GM21360 (cell line): Measurements from ENCODE around the gene USP32.

ENCODE experiments used
- ATAC-seq: cut with Tn5 transposase; IDR thresholded peaks from one replicate; pipeline ENCODE4 v1.9.1; 2021; ENCODE audit warnings: mild to moderate bottlenecking, moderate library complexity; ENCODE audit not compliant: unreplicated experiment

USP32 gene

DNA sequence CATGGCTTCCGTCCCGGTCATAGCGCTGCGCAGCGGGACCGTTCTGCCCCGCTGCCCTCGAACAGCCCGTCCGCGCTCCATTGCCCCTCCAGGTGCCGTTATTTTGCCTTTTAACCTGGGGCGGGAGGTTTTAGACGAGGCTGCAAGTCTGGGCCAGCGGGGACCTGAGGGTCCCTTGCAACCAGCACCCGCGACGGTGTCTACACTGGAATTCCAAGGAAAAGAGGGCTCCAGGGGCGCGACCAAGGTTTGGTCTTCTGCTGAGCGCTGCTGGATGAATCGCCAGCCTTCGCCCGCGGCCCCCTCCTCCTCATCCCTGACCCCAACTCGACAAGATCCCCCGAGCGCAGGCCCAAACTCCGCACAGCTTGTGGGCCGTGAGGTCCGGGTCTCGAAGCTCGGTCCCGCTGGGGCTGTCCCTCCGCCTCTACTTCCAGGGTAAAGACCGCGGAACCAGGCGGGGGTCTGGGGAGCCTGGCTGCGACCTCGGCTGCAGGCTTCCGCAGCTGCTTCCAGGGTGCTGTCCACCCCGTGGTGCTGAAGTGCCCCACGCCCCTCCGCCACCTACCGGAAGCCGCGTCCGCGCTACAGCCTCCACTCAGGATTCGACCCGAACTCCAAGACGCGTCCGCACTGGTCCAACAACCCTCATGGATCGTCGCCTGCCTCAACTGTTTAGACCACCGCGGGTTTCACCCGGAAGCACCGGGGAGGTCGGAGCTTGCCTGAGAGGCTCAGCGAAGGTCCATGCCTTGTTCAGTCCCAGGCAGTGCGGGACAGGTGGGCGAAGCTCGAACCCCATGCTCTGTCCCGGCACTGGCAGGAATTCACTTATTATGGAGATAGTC is 252.3 kb downstream of the USP32 start:
- ATAC-seq: no peak

DNA sequence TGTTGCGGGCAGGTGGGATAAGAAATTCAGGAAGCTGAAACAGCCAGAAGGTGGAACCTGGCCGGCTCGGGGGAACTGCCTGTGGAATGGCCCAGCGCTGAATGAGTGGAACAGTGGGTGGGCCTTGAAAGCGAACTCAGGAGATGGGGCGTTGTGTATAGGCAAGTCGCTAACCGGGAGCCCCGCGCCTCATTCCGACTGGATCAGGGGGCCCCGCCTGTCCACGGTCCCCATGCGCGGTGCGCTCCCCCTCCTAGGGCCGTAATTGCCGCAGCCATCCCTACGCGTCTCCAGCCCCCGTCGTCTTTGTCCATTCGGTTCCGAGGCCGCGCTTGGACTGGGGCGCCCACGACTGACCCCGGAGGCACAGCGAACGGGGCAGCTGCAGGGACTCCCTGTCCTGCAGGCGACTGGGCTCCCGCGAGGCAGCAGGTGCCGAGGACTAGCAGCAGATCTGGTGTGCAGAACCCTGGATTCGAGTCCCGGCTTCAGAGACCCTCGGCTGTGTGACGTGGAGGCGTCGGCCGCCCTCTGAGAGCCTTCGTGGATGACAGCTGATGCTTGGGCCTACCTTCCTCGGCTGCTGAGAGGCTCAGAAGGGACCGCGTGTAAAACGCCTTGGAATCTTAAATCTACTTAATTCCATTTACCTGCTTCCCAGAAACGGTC is 253.0 kb downstream of the USP32 start:
- no peak for ATAC-seq

DNA sequence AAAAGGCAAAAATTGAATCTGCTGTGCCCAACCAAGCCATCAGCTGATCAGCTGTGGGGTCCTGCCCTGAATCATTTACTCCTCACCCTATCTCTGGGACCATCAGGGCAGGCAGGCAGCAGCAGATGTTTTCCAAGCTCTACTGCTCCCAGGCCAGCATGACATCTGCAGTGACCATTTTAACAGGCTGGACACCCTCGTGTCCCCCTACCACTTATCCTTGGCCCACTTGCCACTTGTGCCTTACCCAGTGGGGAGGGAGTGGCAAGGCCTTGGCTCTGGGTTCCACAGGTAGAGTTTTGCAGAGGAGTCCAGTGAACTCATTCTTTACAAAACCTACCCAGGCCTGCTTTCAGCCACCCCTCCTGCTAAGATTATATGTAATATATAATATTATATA is 254.2 kb downstream of the USP32 start:
- ATAC-seq: no peak

DNA sequence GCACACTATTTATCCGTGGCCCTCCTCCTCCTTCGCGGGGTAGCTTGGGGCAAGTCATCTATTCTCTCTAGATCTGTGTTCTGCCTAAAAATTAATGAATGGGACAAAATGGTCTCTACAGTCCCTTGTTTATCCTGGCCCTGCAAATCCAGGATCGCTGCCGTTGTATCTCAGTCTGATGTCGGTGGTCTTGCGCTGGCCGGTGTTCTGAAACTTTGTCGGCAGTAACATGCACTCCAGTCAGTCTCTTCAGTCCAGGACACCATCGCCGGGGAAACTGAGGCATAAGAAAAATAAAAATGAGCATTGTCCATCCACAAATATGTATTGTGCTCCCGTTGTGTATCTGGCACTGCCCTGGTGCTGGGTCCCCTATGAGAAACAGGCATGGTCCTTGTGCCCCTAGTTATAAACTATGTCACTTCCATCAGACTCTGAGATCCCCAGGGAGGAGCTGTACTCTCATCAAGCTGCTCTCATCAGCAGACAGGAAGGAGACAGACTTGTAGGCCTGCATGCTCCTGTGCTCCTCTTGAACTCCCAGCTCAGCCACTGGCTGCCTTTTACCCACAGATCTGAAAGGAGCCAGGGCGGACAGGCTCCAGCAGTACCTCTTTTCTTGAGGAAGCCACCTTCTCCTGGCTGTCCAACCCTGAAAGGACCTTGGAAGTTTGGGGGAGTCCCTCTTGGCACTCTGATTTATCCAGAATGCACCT is 255.8 kb downstream of the USP32 start:
- no peak for ATAC-seq

DNA sequence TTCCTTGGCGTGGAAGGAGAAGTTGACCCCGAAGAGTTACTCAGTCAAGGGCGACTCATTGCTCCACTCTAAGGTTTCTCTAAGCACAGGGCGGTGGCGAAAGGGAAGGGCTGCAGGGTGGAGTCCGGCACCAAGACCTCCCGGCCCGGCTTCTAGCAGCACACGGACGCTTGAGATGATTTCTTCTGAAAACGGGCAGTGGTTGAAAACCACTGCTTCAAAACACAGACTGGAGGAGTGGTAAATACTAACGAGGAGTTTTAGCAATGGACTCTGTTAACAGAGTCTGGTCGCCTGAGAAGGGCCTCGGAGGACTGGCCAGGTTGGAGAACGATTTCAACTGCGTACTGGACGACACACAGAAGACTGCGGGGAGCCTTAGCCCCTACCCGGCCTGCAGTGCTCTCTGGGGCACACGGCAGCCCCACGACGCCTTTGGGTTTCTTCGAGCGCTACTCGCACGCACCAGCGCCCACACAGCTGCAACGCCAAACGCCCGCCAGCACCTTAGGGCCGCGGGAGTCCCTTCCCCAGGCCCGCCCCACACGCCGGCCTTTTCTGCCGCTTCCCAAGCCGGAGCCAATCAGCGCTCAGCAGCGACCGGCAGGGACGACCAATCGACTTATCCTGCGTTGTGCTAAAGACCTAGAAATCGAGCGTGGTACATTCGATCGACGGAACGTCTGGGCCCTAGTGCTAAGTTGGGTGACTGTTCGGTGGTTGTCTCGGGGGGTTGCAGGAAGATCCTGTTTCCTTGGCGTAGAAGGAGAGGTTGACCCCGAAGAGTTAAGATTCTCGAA is 256.6 kb downstream of the USP32 start:
- ATAC-seq: peak; percentile 88

DNA sequence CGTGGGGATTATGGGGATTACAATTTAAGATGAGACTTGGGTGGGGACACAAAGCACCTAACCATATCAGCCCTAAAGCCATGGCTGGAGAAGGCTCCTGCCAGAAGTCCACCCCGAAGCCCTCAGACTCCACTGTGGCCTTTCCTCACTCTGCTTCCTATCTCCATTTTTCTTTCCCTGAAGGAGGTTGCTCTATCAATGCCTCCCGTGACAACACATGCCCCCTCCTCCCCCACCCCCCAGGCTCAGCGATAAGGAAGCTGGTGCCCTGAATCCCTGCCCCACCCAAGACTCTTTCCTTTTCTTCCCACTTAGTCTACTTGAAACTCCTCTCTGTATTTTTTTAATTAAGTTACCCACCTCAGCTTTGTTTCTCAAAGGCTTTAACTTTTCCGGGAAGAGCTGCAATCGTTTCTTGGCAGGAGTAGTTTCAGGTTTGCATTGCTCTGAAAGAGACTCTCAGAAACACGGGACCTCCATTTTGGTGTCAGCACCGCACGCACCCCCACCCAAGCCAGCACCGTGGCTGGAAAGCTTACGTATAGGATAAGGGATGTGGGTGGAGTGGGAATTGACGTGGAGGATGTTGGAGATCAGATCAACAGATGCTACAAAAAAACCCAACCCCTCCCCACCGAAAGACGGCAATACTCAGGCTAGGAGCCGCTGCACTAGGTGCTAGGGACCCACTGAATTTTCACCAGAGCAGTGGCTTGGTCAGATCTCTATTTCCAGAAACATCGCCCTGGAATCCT is 257.4 kb downstream of the USP32 start:
- no peak for ATAC-seq

DNA sequence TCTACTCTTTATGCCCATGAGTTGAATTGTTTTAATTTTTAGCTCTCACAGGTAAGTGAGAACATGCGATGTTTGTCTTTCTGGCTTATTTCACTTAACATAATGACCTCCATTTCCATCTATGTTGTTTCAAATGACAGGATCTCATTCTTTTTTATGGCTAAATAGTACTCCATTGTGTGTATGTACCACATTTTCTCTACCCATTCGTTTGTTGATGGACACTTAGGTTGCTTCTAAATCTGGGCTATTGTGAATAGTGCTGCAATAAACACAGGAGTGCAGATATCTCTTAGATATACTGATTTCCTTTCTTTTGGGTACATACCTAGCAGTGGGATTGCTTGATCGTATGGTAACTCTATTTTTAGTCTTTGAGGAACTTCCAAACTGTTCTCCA is 261.5 kb downstream of the USP32 start:
- ATAC-seq: no peak

DNA sequence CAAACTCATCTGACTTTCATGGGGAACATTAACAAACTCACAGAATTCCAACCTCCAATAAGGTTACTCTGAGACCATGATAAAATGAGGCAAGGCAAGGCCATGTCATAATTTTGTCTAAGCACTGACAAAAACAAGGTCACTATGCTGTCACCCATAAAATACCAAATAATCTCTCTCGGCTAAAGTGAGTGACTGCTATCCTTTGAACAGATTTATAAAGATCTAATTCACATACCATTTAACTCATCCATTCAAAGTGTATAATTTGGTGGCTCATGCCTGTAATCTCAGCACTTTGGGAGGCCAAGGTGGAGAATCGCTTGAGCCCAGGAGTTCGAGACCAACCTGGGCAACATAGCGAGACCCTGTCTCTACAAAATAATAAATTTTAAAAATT is 262.8 kb downstream of the USP32 start:
- no peak for ATAC-seq
